ENCODE measurements around the gene WBP4.

GRCh38 chr13:41074523-41074922 lies 13.2 kb downstream of the WBP4 start:
- TF ChIP-seq CTCF (IDR thresholded peaks at IDR 0.05) = no peak
- TF ChIP-seq POLR2AphosphoS5 (IDR thresholded peaks at IDR 0.05) = no peak
- TF ChIP-seq POLR2A (IDR thresholded peaks at IDR 0.05) = no peak
- TF ChIP-seq EP300 (IDR thresholded peaks at IDR 0.05; ENCODE audit: low read depth) = no peak

Measured in transverse colon (tissue), 4 donors.